Uterus (tissue), 4 donors: ENCODE data around the gene AQP6. TPM values are rescaled to one million over a fixed set of nuclear protein-coding genes. Genes with fewer than 3 reads are reported as not detected.

Experiments
- DNase-seq, 2 donors: peaks; one replicate each; pipeline ENCODE4 v3.0.0-alpha.2; 2019 to 2020
- H3K27ac ChIP-seq, 2 donors: fragments of 200-600 bp; sonication (generic); 1 replicate in 1 of 2; 2 replicates in 1 of 2; pipeline ENCODE4 v1.5.1; 2016 to 2018
- H3K27me3 ChIP-seq, 2 donors: fragments of 200-600 bp; sonication (generic); one replicate each; pipeline ENCODE4 v1.5.1; 2018 to 2019; ENCODE audit warnings: control low read depth in 1 of 2
- H3K36me3 ChIP-seq, 2 donors: fragments of 200-600 bp; sonication (generic); one replicate each; pipeline ENCODE4 v1.5.1; 2019; ENCODE audit warnings: control low read depth in 1 of 2
- H3K4me1 ChIP-seq, 2 donors: fragments of 200-600 bp; sonication (generic); one replicate each; pipeline ENCODE4 v1.5.1; 2018 to 2019; ENCODE audit warnings: control low read depth in 1 of 2
- H3K4me3 ChIP-seq, 2 donors: fragments of 200-600 bp; sonication (generic); 1 replicate in 1 of 2; 2 replicates in 1 of 2; pipeline ENCODE4 v1.5.1; 2018 to 2019; ENCODE audit warnings: mild to moderate bottlenecking in 1 of 2
- H3K9me3 ChIP-seq, 2 donors: fragments of 200-600 bp; sonication (generic); one replicate each; pipeline ENCODE4 v1.5.1; 2019; ENCODE audit warnings: control low read depth in 1 of 2
- CTCF ChIP-seq, 4 experiments: fragments of 200-600 bp in 2 of 4; fragments of 450-650 bp in 2 of 4; sonication (generic) in 2 of 4; IDR thresholded peaks; one replicate each; pipeline ENCODE4 v1.5.1; 2016 to 2019; ENCODE audit warnings: antibody characterized with exemption in 4 of 4, mild to moderate bottlenecking in 2 of 4, moderate library complexity in 1 of 4
- POLR2A ChIP-seq, 2 donors: fragments of 450-650 bp; IDR thresholded peaks; one replicate each; pipeline ENCODE4 v1.6.1; 2016; ENCODE audit warnings: antibody characterized with exemption in 2 of 2, mild to moderate bottlenecking in 1 of 2, moderate library complexity in 1 of 2
- intact Hi-C: fragments of 100-400 bp; cut with DNase I; formaldehyde crosslinking; loops from one replicate; pipeline ENCODE4 v1.15.1; 2023; ENCODE audit warnings: low total_unique reads
- total RNA-seq, 4 donors: library from RNA; depleted of rRNA in 3 of 4; stranded (reverse); fragments of >200 nt in 3 of 4; gene quantifications; one replicate each; pipeline versions ENCODE4 v1.1.0 to v1.2.4, GENCODE V29; 2014 to 2023
- donor health status: DM: yes; HTN: yes; CAD: no.

Gene AQP6
- total RNA-seq, 4 donors from 2014 or later = 0.35 TPM; not detected in 3

- no peaks in the 10 kb centered on the region for H3K4me1 ChIP-seq
- no peak overlapping the region for H3K4me3 ChIP-seq
- H3K36me3 ChIP-seq = no peaks in the 10 kb centered on the region
- H3K27ac ChIP-seq = no peak overlapping the region
- no peak for TF ChIP-seq POLR2A (IDR thresholded peaks at IDR 0.05)
- no peak for TF ChIP-seq CTCF (IDR thresholded peaks at IDR 0.05)
- DNase-seq = no peak
- intact Hi-C loops = no loop called here
- H3K27me3 ChIP-seq = no peaks in the 10 kb centered on the region
- H3K9me3 ChIP-seq = no peaks in the 10 kb centered on the region
Measured at GRCh38 chr12:49979016-49979586, 6.4 kb downstream of the AQP6 start.

GRCh38 chr12:49979791-49980190 lies 7.0 kb downstream of the AQP6 start:
- DNase-seq = no peak
- intact Hi-C loops = no loop called here
- TF ChIP-seq POLR2A (IDR thresholded peaks at IDR 0.05) (no peak), CTCF (IDR thresholded peaks at IDR 0.05) (no peak)
- Histone ChIP-seq H3K27me3 (no peaks in the 10 kb centered on the region), H3K4me3 (no peak overlapping the region), H3K9me3 (no peaks in the 10 kb centered on the region), H3K4me1 (no peaks in the 10 kb centered on the region), H3K36me3 (no peaks in the 10 kb centered on the region), H3K27ac (no peak overlapping the region)

DNA sequence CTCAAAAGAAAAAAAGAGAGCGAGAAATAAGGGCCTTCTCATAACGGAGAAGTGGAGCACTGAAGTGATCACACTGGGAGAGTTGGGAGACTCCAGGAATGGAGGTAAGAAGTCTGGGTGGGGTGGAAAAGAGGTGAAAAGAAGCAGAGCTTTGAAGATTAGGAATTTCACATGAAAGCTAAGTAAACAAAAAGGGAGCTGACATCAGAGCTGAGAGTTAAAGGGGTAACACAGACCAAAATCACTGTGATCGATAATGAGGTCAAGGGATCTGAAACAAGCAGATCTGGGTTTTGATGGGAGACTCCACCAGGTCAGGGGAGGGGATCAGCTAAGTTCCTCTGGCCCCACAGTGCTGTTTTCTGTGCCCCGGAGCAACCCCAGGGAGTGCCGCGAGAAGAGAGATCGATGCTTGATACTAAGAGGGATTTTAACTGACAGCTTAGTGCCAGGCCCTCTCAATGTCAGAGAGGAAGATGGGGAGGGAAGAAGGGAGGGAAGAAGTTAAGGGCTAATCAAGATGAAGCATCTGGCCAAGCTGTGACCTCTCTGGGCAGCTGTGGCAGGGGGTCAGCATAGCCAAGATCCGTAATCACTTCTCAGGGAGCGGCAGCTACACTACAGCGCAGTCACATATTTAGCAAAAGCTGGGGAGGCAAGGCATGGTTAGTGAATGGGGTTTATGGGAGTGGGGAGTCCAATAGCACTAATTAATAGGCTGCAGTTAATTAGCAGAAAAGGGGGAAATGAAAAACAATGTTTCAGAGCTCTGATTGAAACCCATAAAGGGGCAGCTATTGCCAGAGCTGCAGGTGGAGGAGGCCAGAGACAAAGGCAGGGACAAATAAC lies 8.0 kb downstream of the AQP6 start:
- DNase-seq = no peak

DNA sequence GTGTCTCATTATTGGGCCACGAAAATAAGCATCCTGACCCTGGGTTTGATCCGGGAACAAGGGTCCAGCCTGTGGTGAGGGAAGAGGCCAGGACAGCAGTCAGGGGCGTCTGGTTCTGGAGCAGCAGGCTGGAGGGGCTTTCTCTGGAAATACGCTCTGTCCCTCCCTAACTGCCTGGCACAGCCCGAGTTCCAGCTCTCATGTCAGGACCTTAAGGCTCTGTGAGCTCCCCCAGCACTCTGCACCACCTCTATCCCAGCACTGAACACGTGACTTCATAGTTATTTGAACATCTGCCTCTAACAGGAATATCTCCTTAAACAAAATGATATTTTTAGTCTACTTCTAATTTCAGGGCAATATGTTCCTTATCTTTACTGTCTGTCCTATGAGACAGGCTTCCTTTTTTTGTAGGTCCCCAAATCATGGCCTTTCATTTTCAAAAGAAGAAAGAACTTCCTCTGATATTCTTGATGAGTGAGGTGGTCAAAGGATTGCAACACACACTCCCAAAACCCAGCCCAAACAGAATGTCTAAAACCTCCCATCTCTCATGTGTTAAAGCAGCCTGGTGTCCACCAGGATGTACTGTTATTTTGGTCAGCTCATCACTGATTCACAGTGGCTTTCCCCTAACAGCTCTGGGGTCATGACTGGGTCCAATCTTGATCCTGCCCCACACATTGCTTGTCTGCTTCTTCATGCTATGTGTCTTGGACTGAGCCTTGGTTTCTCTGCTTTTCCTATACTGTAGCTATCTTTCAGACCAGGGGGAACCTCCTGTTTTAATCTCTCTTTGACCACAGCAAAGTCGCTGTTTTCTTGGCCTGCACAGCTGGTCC lies 9.7 kb downstream of the AQP6 start:
- no peak overlapping the region for H3K27ac ChIP-seq
- no peak for DNase-seq
- no peak for TF ChIP-seq CTCF (IDR thresholded peaks at IDR 0.05)
- TF ChIP-seq POLR2A (IDR thresholded peaks at IDR 0.05) = no peak
- H3K9me3 ChIP-seq = no peaks in the 10 kb centered on the region
- H3K4me1 ChIP-seq = no peaks in the 10 kb centered on the region
- H3K4me3 ChIP-seq = no peak overlapping the region
- H3K36me3 ChIP-seq = no peaks in the 10 kb centered on the region
- no peaks in the 10 kb centered on the region for H3K27me3 ChIP-seq
- intact Hi-C loops = no loop called here

More for the DNA sequence above, 8.0 kb downstream of the AQP6 start:
- Histone ChIP-seq H3K27me3 (no peaks in the 10 kb centered on the region), H3K4me3 (no peak overlapping the region), H3K9me3 (no peaks in the 10 kb centered on the region), H3K36me3 (no peaks in the 10 kb centered on the region), H3K27ac (no peak overlapping the region), H3K4me1 (no peaks in the 10 kb centered on the region)
- intact Hi-C loops = no loop called here
- TF ChIP-seq CTCF (IDR thresholded peaks at IDR 0.05) (no peak), POLR2A (IDR thresholded peaks at IDR 0.05) (no peak)
